GM23338 (cell line): Measurements from ENCODE around the gene ADIPOR2. TPM values are rescaled to one million over a fixed set of nuclear protein-coding genes. Genes with fewer than 3 reads are reported as not detected.

Source experiments
- ATAC-seq: fragments of 200-7000 bp; cut with Tn5 transposase; 3 replicates; pipeline ENCODE4 v1.9.1; 2020
- DNase-seq: peaks from one replicate; pipeline ENCODE4 v3.0.0-alpha.2; 2015; ENCODE audit warnings: low spot score
- H2AFZ ChIP-seq: fragments of 200-600 bp; sonication (generic); 2 replicates; pipeline ENCODE4 v1.8.0; 2016; ENCODE audit warnings: antibody characterized with exemption, mild to moderate bottlenecking, moderate library complexity
- H3F3A ChIP-seq: fragments of 200-600 bp; sonication (generic); replicated peaks from 2 replicates; pipeline ENCODE4 v1.8.0; 2017; ENCODE audit warnings: antibody characterized with exemption, mixed run types, low read depth
- H3K27ac ChIP-seq: fragments of 200-600 bp; sonication (generic); 2 replicates; pipeline ENCODE4 v1.6.1; 2016; ENCODE audit warnings: low read depth
- H3K27me3 ChIP-seq: fragments of 200-600 bp; sonication (generic); 2 replicates; pipeline ENCODE4 v1.8.0; 2016; ENCODE audit warnings: mild to moderate bottlenecking, mixed run types, moderate library complexity; ENCODE audit not compliant: insufficient read depth
- H3K36me3 ChIP-seq: fragments of 200-600 bp; sonication (generic); 2 replicates; pipeline ENCODE4 v1.8.0; 2016; ENCODE audit warnings: mild to moderate bottlenecking; ENCODE audit not compliant: insufficient read depth
- H3K4me1 ChIP-seq: fragments of 200-600 bp; sonication (generic); 2 replicates; pipeline ENCODE4 v1.8.0; 2016; ENCODE audit warnings: mild to moderate bottlenecking, moderate library complexity; ENCODE audit not compliant: insufficient read depth
- H3K4me2 ChIP-seq: fragments of 200-600 bp; sonication (generic); 2 replicates; pipeline ENCODE4 v1.7.1; 2017; ENCODE audit warnings: mixed run types
- H3K4me3 ChIP-seq: fragments of 200-600 bp; sonication (generic); 2 replicates; pipeline ENCODE4 v1.6.1; 2016; ENCODE audit warnings: mixed run types
- H3K79me2 ChIP-seq: fragments of 200-600 bp; sonication (generic); replicated peaks from 2 replicates; pipeline ENCODE4 v1.8.0; 2017; ENCODE audit warnings: mild to moderate bottlenecking; ENCODE audit not compliant: insufficient read depth
- H3K9me2 ChIP-seq: fragments of 200-600 bp; sonication (generic); 2 replicates; pipeline ENCODE4 v1.8.0; 2017; ENCODE audit not compliant: insufficient read depth
- H4K20me1 ChIP-seq: fragments of 200-600 bp; sonication (generic); replicated peaks from 2 replicates; pipeline ENCODE4 v1.8.0; 2017; ENCODE audit warnings: mild to moderate bottlenecking; ENCODE audit not compliant: insufficient read depth
- H3K27ac Mint-ChIP-seq: 2 replicates; pipeline ENCODE4 v1.8.0; 2020; ENCODE audit warnings: inconsistent platforms, mild to moderate bottlenecking, moderate library complexity, mixed read lengths
- H3K27me3 Mint-ChIP-seq: 3 replicates; pipeline ENCODE4 v1.8.0; 2022; ENCODE audit warnings: low read depth, mild to moderate bottlenecking, moderate library complexity, mixed read lengths, inconsistent platforms; ENCODE audit not compliant: insufficient read depth, poor library complexity
- H3K36me3 Mint-ChIP-seq: 3 replicates; pipeline ENCODE4 v1.8.0; 2021; ENCODE audit warnings: low read depth, mild to moderate bottlenecking, inconsistent platforms, moderate library complexity, mixed read lengths
- H3K4me1 Mint-ChIP-seq: 3 replicates; pipeline ENCODE4 v1.8.0; 2020; ENCODE audit warnings: mild to moderate bottlenecking, inconsistent platforms, mixed read lengths
- H3K4me3 Mint-ChIP-seq: 3 replicates; pipeline ENCODE4 v1.8.0; 2021; ENCODE audit warnings: moderate library complexity, mild to moderate bottlenecking, inconsistent platforms, mixed read lengths
- H3K9me3 Mint-ChIP-seq: 3 replicates; pipeline ENCODE4 v1.8.0; 2020; ENCODE audit warnings: moderate library complexity, mild to moderate bottlenecking, inconsistent platforms, mixed read lengths
- CREB1 ChIP-seq: fragments of 250-450 bp; sonication (Bioruptor Pico); IDR thresholded peaks from 2 replicates; pipeline ENCODE4 v1.5.0; 2020; ENCODE audit warnings: low read depth, mild to moderate bottlenecking, moderate library complexity
- EZH2 ChIP-seq: fragments of 200-600 bp; sonication (generic); IDR thresholded peaks from one replicate; pipeline ENCODE4 v1.8.0; 2017; ENCODE audit warnings: antibody characterized with exemption, mild to moderate bottlenecking, low read depth; ENCODE audit not compliant: unreplicated experiment
- EZH2phosphoT487 ChIP-seq: fragments of 200-600 bp; sonication (generic); IDR thresholded peaks from one replicate; pipeline ENCODE4 v1.8.1; 2018; ENCODE audit warnings: antibody characterized with exemption; ENCODE audit not compliant: unreplicated experiment
- JUNB ChIP-seq: IDR thresholded peaks from one replicate; pipeline ENCODE4 v1.6.1; 2016; ENCODE audit warnings: antibody characterized with exemption; ENCODE audit not compliant: unreplicated experiment
- NANOG ChIP-seq: IDR thresholded peaks from 2 replicates; pipeline ENCODE4 v1.6.1; 2016; ENCODE audit warnings: antibody characterized with exemption, borderline replicate concordance
- POLR2AphosphoS5 ChIP-seq: IDR thresholded peaks from 2 replicates; pipeline ENCODE4 v1.6.1; 2016; ENCODE audit warnings: antibody characterized with exemption, low read depth
- STAT1 ChIP-seq: IDR thresholded peaks from one replicate; pipeline ENCODE4 v1.6.1; 2016; ENCODE audit warnings: antibody characterized with exemption; ENCODE audit not compliant: unreplicated experiment
- ZNF114 ChIP-seq: fragments of 250-450 bp; sonication (Bioruptor Pico); IDR thresholded peaks from 2 replicates; pipeline ENCODE4 v1.5.0; 2020; ENCODE audit warnings: mild to moderate bottlenecking, moderate library complexity
- ZNF331 ChIP-seq: fragments of 250-450 bp; sonication (Bioruptor Pico); IDR thresholded peaks from 2 replicates; pipeline ENCODE4 v1.5.0; 2020; ENCODE audit warnings: low read depth, mild to moderate bottlenecking, moderate library complexity
- polyA plus RNA-seq: library from polyadenylated mRNA; unstranded; fragments of >200 nt; fragmentation: Nextera tagmentation; extraction: Ambion mirVana; gene quantifications from 2 replicates; pipeline ENCODE4 v1.2.1, GENCODE V29; 2016
- total RNA-seq: library from RNA; depleted of rRNA; stranded (reverse); fragments of >200 nt; shearing (Covaris generic); gene quantifications from 2 replicates; pipeline ENCODE4 v1.2.3, GENCODE V29; 2014
- TF ChIP-seq, protein P1 (sequence below): IDR thresholded peaks from 2 replicates; pipeline ENCODE4 v1.6.1; 2016; ENCODE audit warnings: antibody characterized with exemption
- TF ChIP-seq, protein P2 (sequence below), 2 experiments: fragments of 200-600 bp in 1 of 2; sonication (generic) in 1 of 2; conservative IDR thresholded peaks; 2 replicates each; pipeline versions ENCODE4 v1.5.1 to v1.6.1; 2016 to 2017; ENCODE audit warnings: antibody characterized with exemption in 2 of 2, low read depth in 2 of 2, mild to moderate bottlenecking in 2 of 2, moderate library complexity in 1 of 2
- TF ChIP-seq, protein P3 (sequence below): fragments of 250-450 bp; sonication (Bioruptor Pico); IDR thresholded peaks from 2 replicates; pipeline ENCODE4 v1.5.0; 2020; ENCODE audit warnings: mild to moderate bottlenecking, moderate library complexity
- TF ChIP-seq, protein P4 (sequence below): IDR thresholded peaks from one replicate; pipeline ENCODE4 v1.6.1; 2018; ENCODE audit warnings: antibody characterized with exemption; ENCODE audit not compliant: unreplicated experiment

The ADIPOR2 gene
- total and polyA plus RNA-seq, 2 experiments from 2014 or later, result 11.7 to 36.2 TPM

DNA sequence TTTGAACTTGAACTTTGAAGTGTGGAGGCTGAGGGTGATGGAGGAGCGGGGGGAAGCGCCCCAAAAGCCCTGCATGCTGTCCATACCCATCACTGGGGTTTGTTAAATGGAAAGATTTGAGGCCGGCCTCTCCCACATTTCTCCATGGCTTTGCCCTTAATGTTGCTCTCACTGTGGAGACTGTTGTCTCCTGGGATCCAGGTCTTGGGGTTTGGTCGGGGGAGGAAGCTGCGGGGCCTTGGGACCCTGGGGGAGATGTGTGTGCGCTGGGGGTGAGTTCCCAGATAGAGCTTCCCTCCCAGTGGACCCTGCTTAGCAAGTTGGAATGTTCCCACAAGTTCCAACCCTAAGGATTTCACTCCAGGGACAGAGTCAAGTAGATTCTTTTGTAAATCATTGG, 101.5 kb downstream of the ADIPOR2 start:
- Mint-ChIP-seq H3K4me3 (no peak overlapping the region), H3K9me3 (no peaks in the 10 kb centered on the region; the same call in 2 of the 3 replicates), H3K27ac (no peak overlapping the region), H3K27me3 (peaks cover 12% of the 10 kb centered on the region), H3K36me3 (no peaks in the 10 kb centered on the region), H3K4me1 (peaks cover 42% of the 10 kb centered on the region)
- Histone ChIP-seq H3K4me2 (no peak overlapping the region), H3F3A (no peaks in the 10 kb centered on the region), H2AFZ (no peak overlapping the region), H4K20me1 (peaks cover 7% of the 10 kb centered on the region; the same call in 1 of the 2 replicates), H3K4me3 (no peak overlapping the region), H3K4me1 (peaks cover 11% of the 10 kb centered on the region; the same call in 1 of the 2 replicates), H3K9me2 (no peaks in the 10 kb centered on the region), H3K27ac (no peak overlapping the region), H3K36me3 (no peaks in the 10 kb centered on the region), H3K79me2 (no peaks in the 10 kb centered on the region), H3K27me3 (peaks cover 5% of the 10 kb centered on the region)
- no peak for DNase-seq
- no peak for ATAC-seq
- TF ChIP-seq ZNF114 (CRISPR knock-in tag) (no peak), JUNB (no peak), CREB1 (CRISPR knock-in tag) (no peak), POLR2AphosphoS5 (no peak), EZH2phosphoT487 (no peak), STAT1 (no peak), ZNF331 (CRISPR knock-in tag) (no peak), NANOG (no peak), EZH2 (no peak)
- TF ChIP-seq, protein P1, sequence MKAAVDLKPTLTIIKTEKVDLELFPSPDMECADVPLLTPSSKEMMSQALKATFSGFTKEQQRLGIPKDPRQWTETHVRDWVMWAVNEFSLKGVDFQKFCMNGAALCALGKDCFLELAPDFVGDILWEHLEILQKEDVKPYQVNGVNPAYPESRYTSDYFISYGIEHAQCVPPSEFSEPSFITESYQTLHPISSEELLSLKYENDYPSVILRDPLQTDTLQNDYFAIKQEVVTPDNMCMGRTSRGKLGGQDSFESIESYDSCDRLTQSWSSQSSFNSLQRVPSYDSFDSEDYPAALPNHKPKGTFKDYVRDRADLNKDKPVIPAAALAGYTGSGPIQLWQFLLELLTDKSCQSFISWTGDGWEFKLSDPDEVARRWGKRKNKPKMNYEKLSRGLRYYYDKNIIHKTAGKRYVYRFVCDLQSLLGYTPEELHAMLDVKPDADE, result no peak
- TF ChIP-seq, protein P2, sequence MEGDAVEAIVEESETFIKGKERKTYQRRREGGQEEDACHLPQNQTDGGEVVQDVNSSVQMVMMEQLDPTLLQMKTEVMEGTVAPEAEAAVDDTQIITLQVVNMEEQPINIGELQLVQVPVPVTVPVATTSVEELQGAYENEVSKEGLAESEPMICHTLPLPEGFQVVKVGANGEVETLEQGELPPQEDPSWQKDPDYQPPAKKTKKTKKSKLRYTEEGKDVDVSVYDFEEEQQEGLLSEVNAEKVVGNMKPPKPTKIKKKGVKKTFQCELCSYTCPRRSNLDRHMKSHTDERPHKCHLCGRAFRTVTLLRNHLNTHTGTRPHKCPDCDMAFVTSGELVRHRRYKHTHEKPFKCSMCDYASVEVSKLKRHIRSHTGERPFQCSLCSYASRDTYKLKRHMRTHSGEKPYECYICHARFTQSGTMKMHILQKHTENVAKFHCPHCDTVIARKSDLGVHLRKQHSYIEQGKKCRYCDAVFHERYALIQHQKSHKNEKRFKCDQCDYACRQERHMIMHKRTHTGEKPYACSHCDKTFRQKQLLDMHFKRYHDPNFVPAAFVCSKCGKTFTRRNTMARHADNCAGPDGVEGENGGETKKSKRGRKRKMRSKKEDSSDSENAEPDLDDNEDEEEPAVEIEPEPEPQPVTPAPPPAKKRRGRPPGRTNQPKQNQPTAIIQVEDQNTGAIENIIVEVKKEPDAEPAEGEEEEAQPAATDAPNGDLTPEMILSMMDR (conservative IDR thresholded peaks at IDR 0.05; ENCODE audit: low read depth in 2 of 2), result no peak
- TF ChIP-seq, protein P3, sequence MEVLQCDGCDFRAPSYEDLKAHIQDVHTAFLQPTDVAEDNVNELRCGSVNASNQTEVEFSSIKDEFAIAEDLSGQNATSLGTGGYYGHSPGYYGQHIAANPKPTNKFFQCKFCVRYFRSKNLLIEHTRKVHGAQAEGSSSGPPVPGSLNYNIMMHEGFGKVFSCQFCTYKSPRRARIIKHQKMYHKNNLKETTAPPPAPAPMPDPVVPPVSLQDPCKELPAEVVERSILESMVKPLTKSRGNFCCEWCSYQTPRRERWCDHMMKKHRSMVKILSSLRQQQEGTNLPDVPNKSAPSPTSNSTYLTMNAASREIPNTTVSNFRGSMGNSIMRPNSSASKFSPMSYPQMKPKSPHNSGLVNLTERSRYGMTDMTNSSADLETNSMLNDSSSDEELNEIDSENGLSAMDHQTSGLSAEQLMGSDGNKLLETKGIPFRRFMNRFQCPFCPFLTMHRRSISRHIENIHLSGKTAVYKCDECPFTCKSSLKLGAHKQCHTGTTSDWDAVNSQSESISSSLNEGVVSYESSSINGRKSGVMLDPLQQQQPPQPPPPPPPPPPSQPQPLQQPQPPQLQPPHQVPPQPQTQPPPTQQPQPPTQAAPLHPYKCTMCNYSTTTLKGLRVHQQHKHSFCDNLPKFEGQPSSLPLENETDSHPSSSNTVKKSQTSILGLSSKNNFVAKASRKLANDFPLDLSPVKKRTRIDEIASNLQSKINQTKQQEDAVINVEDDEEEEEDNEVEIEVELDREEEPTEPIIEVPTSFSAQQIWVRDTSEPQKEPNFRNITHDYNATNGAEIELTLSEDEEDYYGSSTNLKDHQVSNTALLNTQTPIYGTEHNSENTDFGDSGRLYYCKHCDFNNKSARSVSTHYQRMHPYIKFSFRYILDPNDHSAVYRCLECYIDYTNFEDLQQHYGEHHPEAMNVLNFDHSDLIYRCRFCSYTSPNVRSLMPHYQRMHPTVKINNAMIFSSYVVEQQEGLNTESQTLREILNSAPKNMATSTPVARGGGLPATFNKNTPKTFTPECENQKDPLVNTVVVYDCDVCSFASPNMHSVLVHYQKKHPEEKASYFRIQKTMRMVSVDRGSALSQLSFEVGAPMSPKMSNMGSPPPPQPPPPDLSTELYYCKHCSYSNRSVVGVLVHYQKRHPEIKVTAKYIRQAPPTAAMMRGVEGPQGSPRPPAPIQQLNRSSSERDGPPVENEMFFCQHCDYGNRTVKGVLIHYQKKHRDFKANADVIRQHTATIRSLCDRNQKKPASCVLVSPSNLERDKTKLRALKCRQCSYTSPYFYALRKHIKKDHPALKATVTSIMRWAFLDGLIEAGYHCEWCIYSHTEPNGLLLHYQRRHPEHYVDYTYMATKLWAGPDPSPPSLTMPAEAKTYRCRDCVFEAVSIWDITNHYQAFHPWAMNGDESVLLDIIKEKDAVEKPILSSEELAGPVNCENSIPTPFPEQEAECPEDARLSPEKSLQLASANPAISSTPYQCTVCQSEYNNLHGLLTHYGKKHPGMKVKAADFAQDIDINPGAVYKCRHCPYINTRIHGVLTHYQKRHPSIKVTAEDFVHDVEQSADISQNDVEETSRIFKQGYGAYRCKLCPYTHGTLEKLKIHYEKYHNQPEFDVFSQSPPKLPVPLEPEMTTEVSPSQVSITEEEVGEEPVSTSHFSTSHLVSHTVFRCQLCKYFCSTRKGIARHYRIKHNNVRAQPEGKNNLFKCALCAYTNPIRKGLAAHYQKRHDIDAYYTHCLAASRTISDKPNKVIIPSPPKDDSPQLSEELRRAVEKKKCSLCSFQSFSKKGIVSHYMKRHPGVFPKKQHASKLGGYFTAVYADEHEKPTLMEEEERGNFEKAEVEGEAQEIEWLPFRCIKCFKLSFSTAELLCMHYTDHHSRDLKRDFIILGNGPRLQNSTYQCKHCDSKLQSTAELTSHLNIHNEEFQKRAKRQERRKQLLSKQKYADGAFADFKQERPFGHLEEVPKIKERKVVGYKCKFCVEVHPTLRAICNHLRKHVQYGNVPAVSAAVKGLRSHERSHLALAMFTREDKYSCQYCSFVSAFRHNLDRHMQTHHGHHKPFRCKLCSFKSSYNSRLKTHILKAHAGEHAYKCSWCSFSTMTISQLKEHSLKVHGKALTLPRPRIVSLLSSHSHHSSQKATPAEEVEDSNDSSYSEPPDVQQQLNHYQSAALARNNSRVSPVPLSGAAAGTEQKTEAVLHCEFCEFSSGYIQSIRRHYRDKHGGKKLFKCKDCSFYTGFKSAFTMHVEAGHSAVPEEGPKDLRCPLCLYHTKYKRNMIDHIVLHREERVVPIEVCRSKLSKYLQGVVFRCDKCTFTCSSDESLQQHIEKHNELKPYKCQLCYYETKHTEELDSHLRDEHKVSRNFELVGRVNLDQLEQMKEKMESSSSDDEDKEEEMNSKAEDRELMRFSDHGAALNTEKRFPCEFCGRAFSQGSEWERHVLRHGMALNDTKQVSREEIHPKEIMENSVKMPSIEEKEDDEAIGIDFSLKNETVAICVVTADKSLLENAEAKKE (CRISPR knock-in tag), result no peak
- TF ChIP-seq, protein P4, sequence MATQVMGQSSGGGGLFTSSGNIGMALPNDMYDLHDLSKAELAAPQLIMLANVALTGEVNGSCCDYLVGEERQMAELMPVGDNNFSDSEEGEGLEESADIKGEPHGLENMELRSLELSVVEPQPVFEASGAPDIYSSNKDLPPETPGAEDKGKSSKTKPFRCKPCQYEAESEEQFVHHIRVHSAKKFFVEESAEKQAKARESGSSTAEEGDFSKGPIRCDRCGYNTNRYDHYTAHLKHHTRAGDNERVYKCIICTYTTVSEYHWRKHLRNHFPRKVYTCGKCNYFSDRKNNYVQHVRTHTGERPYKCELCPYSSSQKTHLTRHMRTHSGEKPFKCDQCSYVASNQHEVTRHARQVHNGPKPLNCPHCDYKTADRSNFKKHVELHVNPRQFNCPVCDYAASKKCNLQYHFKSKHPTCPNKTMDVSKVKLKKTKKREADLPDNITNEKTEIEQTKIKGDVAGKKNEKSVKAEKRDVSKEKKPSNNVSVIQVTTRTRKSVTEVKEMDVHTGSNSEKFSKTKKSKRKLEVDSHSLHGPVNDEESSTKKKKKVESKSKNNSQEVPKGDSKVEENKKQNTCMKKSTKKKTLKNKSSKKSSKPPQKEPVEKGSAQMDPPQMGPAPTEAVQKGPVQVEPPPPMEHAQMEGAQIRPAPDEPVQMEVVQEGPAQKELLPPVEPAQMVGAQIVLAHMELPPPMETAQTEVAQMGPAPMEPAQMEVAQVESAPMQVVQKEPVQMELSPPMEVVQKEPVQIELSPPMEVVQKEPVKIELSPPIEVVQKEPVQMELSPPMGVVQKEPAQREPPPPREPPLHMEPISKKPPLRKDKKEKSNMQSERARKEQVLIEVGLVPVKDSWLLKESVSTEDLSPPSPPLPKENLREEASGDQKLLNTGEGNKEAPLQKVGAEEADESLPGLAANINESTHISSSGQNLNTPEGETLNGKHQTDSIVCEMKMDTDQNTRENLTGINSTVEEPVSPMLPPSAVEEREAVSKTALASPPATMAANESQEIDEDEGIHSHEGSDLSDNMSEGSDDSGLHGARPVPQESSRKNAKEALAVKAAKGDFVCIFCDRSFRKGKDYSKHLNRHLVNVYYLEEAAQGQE, result no peak
